Measurements from ENCODE around the gene KPNB1. TPM values are rescaled to one million over a fixed set of nuclear protein-coding genes. Genes with fewer than 3 reads are reported as not detected.

KPNB1 gene
- total RNA-seq, 1 donor from 2014 or later: 119 TPM

- Histone ChIP-seq H3K27me3 (ENCODE audit: control insufficient read depth in 3 of 3, insufficient read depth in 3 of 3, low read length in 3 of 3) (peaks cover 46 to 90% (median 70%) of the 10 kb centered on the region in 3 donors), H3K9ac (ENCODE audit: low read depth in 1 of 3, low read length in 3 of 3) (no peak overlapping the region), H3K4me3 (ENCODE audit: low read length in 3 of 3) (no peak overlapping the region), H3K36me3 (ENCODE audit: control insufficient read depth in 3 of 3, insufficient read depth in 3 of 3, low read length in 3 of 3) (no peaks in the 10 kb centered on the region), H3K9me3 (ENCODE audit: control insufficient read depth in 3 of 3, low read length in 3 of 3) (no peaks in the 10 kb centered on the region), H3K4me1 (ENCODE audit: control insufficient read depth in 3 of 3, insufficient read depth in 3 of 3, low read length in 3 of 3) (peaks cover 0 to 5% (median 3%) of the 10 kb centered on the region in 3 donors), H3K27ac (ENCODE audit: low read depth, low read length) (no peak overlapping the region)
These were observed 75.0 kb downstream of the KPNB1 start for GRCh38 chr17:47724705-47725104.

- Histone ChIP-seq H3K27me3 (ENCODE audit: control insufficient read depth in 3 of 3, insufficient read depth in 3 of 3, low read length in 3 of 3) (peaks cover 42 to 86% (median 61%) of the 10 kb centered on the region in 3 donors), H3K27ac (ENCODE audit: low read depth, low read length) (no peak overlapping the region), H3K36me3 (ENCODE audit: control insufficient read depth in 3 of 3, insufficient read depth in 3 of 3, low read length in 3 of 3) (no peaks in the 10 kb centered on the region), H3K4me3 (ENCODE audit: low read length in 3 of 3) (no peak overlapping the region), H3K9me3 (ENCODE audit: control insufficient read depth in 3 of 3, low read length in 3 of 3) (no peaks in the 10 kb centered on the region), H3K4me1 (ENCODE audit: control insufficient read depth in 3 of 3, insufficient read depth in 3 of 3, low read length in 3 of 3) (peaks cover 0 to 5% (median 3%) of the 10 kb centered on the region in 3 donors), H3K9ac (ENCODE audit: low read depth in 1 of 3, low read length in 3 of 3) (no peak overlapping the region)
These were observed 75.9 kb downstream of the KPNB1 start for GRCh38 chr17:47725446-47726111.

- H3K9me3 ChIP-seq (ENCODE audit: control insufficient read depth in 3 of 3, low read length in 3 of 3): no peaks in the 10 kb centered on the region
- H3K27ac ChIP-seq (ENCODE audit: low read depth, low read length): no peak overlapping the region
- H3K4me3 ChIP-seq (ENCODE audit: low read length in 3 of 3): no peak overlapping the region
- H3K9ac ChIP-seq (ENCODE audit: low read depth in 1 of 3, low read length in 3 of 3): no peak overlapping the region
- H3K27me3 ChIP-seq (ENCODE audit: control insufficient read depth in 3 of 3, insufficient read depth in 3 of 3, low read length in 3 of 3): peaks cover 38 to 84% (median 57%) of the 10 kb centered on the region in 3 donors
- no peaks in the 10 kb centered on the region for H3K36me3 ChIP-seq (ENCODE audit: control insufficient read depth in 3 of 3, insufficient read depth in 3 of 3, low read length in 3 of 3)
- no peaks in the 10 kb centered on the region for H3K4me1 ChIP-seq (ENCODE audit: control insufficient read depth in 3 of 3, insufficient read depth in 3 of 3, low read length in 3 of 3)
These were observed 77.3 kb downstream of the KPNB1 start for GRCh38 chr17:47726796-47727703.

GRCh38 chr17:47727704-47728036 lies 78.0 kb downstream of the KPNB1 start:
- Histone ChIP-seq H3K9ac (ENCODE audit: low read depth in 1 of 3, low read length in 3 of 3) (no peak overlapping the region), H3K27me3 (ENCODE audit: control insufficient read depth in 3 of 3, insufficient read depth in 3 of 3, low read length in 3 of 3) (peaks cover 38 to 84% (median 57%) of the 10 kb centered on the region in 3 donors), H3K27ac (ENCODE audit: low read depth, low read length) (no peak overlapping the region)

GRCh38 chr17:47728214-47728877 lies 78.6 kb downstream of the KPNB1 start:
- peaks cover 42 to 82% (median 63%) of the 10 kb centered on the region in 3 donors for H3K27me3 ChIP-seq (ENCODE audit: control insufficient read depth in 3 of 3, insufficient read depth in 3 of 3, low read length in 3 of 3)
- H3K4me3 ChIP-seq (ENCODE audit: low read length in 3 of 3): no peak overlapping the region
- peaks cover 0 to 4% (median 0%) of the 10 kb centered on the region in 3 donors for H3K4me1 ChIP-seq (ENCODE audit: control insufficient read depth in 3 of 3, insufficient read depth in 3 of 3, low read length in 3 of 3)
- H3K9ac ChIP-seq (ENCODE audit: low read depth in 1 of 3, low read length in 3 of 3): no peak overlapping the region
- H3K9me3 ChIP-seq (ENCODE audit: control insufficient read depth in 3 of 3, low read length in 3 of 3): no peaks in the 10 kb centered on the region
- H3K36me3 ChIP-seq (ENCODE audit: control insufficient read depth in 3 of 3, insufficient read depth in 3 of 3, low read length in 3 of 3): no peaks in the 10 kb centered on the region
- no peak overlapping the region for H3K27ac ChIP-seq (ENCODE audit: low read depth, low read length)

More at GRCh38 chr17:47727704-47728036, 78.0 kb downstream of the KPNB1 start:
- Histone ChIP-seq H3K9me3 (ENCODE audit: control insufficient read depth in 3 of 3, low read length in 3 of 3) (no peaks in the 10 kb centered on the region), H3K4me1 (ENCODE audit: control insufficient read depth in 3 of 3, insufficient read depth in 3 of 3, low read length in 3 of 3) (peaks cover 0 to under 1% (median 0%) of the 10 kb centered on the region in 3 donors), H3K4me3 (ENCODE audit: low read length in 3 of 3) (no peak overlapping the region), H3K36me3 (ENCODE audit: control insufficient read depth in 3 of 3, insufficient read depth in 3 of 3, low read length in 3 of 3) (no peaks in the 10 kb centered on the region)

- H3K36me3 ChIP-seq (ENCODE audit: control insufficient read depth in 3 of 3, insufficient read depth in 3 of 3, low read length in 3 of 3): no peaks in the 10 kb centered on the region
- H3K4me3 ChIP-seq (ENCODE audit: low read length in 3 of 3): no peak overlapping the region
- peaks cover 0 to 4% (median 3%) of the 10 kb centered on the region in 3 donors for H3K4me1 ChIP-seq (ENCODE audit: control insufficient read depth in 3 of 3, insufficient read depth in 3 of 3, low read length in 3 of 3)
- H3K27me3 ChIP-seq (ENCODE audit: control insufficient read depth in 3 of 3, insufficient read depth in 3 of 3, low read length in 3 of 3): peaks cover 44 to 80% (median 66%) of the 10 kb centered on the region in 3 donors
- no peak overlapping the region for H3K27ac ChIP-seq (ENCODE audit: low read depth, low read length)
- no peak overlapping the region for H3K9ac ChIP-seq (ENCODE audit: low read depth in 1 of 3, low read length in 3 of 3)
- H3K9me3 ChIP-seq (ENCODE audit: control insufficient read depth in 3 of 3, low read length in 3 of 3): no peaks in the 10 kb centered on the region
These were observed 79.8 kb downstream of the KPNB1 start for GRCh38 chr17:47729476-47729875.

GRCh38 chr17:47730681-47731080 lies 81.0 kb downstream of the KPNB1 start:
- no peak overlapping the region for H3K9ac ChIP-seq (ENCODE audit: low read depth in 1 of 3, low read length in 3 of 3)

GRCh38 chr17:47731396-47731795 lies 81.7 kb downstream of the KPNB1 start:
- Histone ChIP-seq H3K4me3 (ENCODE audit: low read length in 3 of 3) (no peak overlapping the region), H3K36me3 (ENCODE audit: control insufficient read depth in 3 of 3, insufficient read depth in 3 of 3, low read length in 3 of 3) (no peaks in the 10 kb centered on the region), H3K9me3 (ENCODE audit: control insufficient read depth in 3 of 3, low read length in 3 of 3) (no peaks in the 10 kb centered on the region), H3K4me1 (ENCODE audit: control insufficient read depth in 3 of 3, insufficient read depth in 3 of 3, low read length in 3 of 3) (peaks cover 0 to 4% (median 3%) of the 10 kb centered on the region in 3 donors), H3K9ac (ENCODE audit: low read depth in 1 of 3, low read length in 3 of 3) (no peak overlapping the region), H3K27me3 (ENCODE audit: control insufficient read depth in 3 of 3, insufficient read depth in 3 of 3, low read length in 3 of 3) (peaks cover 50 to 73% (median 62%) of the 10 kb centered on the region in 3 donors), H3K27ac (ENCODE audit: low read depth, low read length) (no peak overlapping the region)

More at GRCh38 chr17:47730681-47731080, 81.0 kb downstream of the KPNB1 start:
- H3K27ac ChIP-seq (ENCODE audit: low read depth, low read length): no peak overlapping the region
- peaks cover 0 to 4% (median 3%) of the 10 kb centered on the region in 3 donors for H3K4me1 ChIP-seq (ENCODE audit: control insufficient read depth in 3 of 3, insufficient read depth in 3 of 3, low read length in 3 of 3)
- no peaks in the 10 kb centered on the region for H3K36me3 ChIP-seq (ENCODE audit: control insufficient read depth in 3 of 3, insufficient read depth in 3 of 3, low read length in 3 of 3)
- peaks cover 54 to 80% (median 67%) of the 10 kb centered on the region in 3 donors for H3K27me3 ChIP-seq (ENCODE audit: control insufficient read depth in 3 of 3, insufficient read depth in 3 of 3, low read length in 3 of 3)
- no peaks in the 10 kb centered on the region for H3K9me3 ChIP-seq (ENCODE audit: control insufficient read depth in 3 of 3, low read length in 3 of 3)
- H3K4me3 ChIP-seq (ENCODE audit: low read length in 3 of 3): no peak overlapping the region

GRCh38 chr17:47732399-47733046 lies 82.8 kb downstream of the KPNB1 start:
- no peaks in the 10 kb centered on the region for H3K36me3 ChIP-seq (ENCODE audit: control insufficient read depth in 3 of 3, insufficient read depth in 3 of 3, low read length in 3 of 3)
- peaks cover 50 to 65% (median 64%) of the 10 kb centered on the region in 3 donors for H3K27me3 ChIP-seq (ENCODE audit: control insufficient read depth in 3 of 3, insufficient read depth in 3 of 3, low read length in 3 of 3)
- no peaks in the 10 kb centered on the region for H3K9me3 ChIP-seq (ENCODE audit: control insufficient read depth in 3 of 3, low read length in 3 of 3)
- H3K9ac ChIP-seq (ENCODE audit: low read depth in 1 of 3, low read length in 3 of 3): no peak overlapping the region
- H3K4me1 ChIP-seq (ENCODE audit: control insufficient read depth in 3 of 3, insufficient read depth in 3 of 3, low read length in 3 of 3): peaks cover 0 to 4% (median 3%) of the 10 kb centered on the region in 3 donors
- H3K4me3 ChIP-seq (ENCODE audit: low read length in 3 of 3): no peak overlapping the region
- no peak overlapping the region for H3K27ac ChIP-seq (ENCODE audit: low read depth, low read length)

All from skeletal muscle tissue (tissue), 4 donors.